Vagina (tissue), 2 donors: ENCODE data around the gene ADK. TPM values are rescaled to one million over a fixed set of nuclear protein-coding genes. Genes with fewer than 3 reads are reported as not detected.
A peak's percentile ranks its signal among the peaks of the same experiment; 100 is the strongest.
"Not testable (repeated sequence)": the region's sequence is repeated elsewhere in the genome, so short reads cannot be mapped to it uniquely, and the experiment has no call there.

ENCODE experiments used
- DNase-seq, 2 donors: peaks; one replicate each; pipeline ENCODE4 v3.0.0-alpha.2; 2017; ENCODE audit errors: extremely low spot score in 2 of 2
- H3K27ac ChIP-seq: fragments of 200-600 bp; sonication (generic); one replicate; pipeline ENCODE4 v1.5.1; 2019
- H3K27me3 ChIP-seq: fragments of 200-600 bp; sonication (generic); one replicate; pipeline ENCODE4 v1.5.1; 2019
- H3K36me3 ChIP-seq, 2 donors: fragments of 200-600 bp; sonication (generic); one replicate each; pipeline ENCODE4 v1.5.1; 2017 to 2019
- H3K4me1 ChIP-seq: fragments of 200-600 bp; sonication (generic); one replicate; pipeline ENCODE4 v1.5.1; 2019
- H3K4me3 ChIP-seq, 2 donors: fragments of 200-600 bp; sonication (generic); 1 replicate in 1 of 2; 2 replicates in 1 of 2; pipeline ENCODE4 v1.5.1; 2016 to 2019
- H3K9me3 ChIP-seq: fragments of 200-600 bp; sonication (generic); one replicate; pipeline ENCODE4 v1.5.1; 2019
- CTCF ChIP-seq, 3 experiments: fragments of 450-650 bp in 2 of 3; fragments of 200-600 bp in 1 of 3; sonication (generic) in 1 of 3; IDR thresholded peaks; one replicate each; pipeline ENCODE4 v1.5.1; 2017 to 2019; ENCODE audit warnings: antibody characterized with exemption in 3 of 3, mild to moderate bottlenecking in 2 of 3, moderate library complexity in 2 of 3
- POLR2A ChIP-seq, 2 donors: fragments of 450-650 bp; IDR thresholded peaks; one replicate each; pipeline ENCODE4 v1.6.1; 2017; ENCODE audit warnings: antibody characterized with exemption in 2 of 2, mild to moderate bottlenecking in 2 of 2, moderate library complexity in 2 of 2
- POLR2AphosphoS5 ChIP-seq, 2 donors: sonication (generic); formaldehyde crosslinking; IDR thresholded peaks; one replicate each; pipeline ENCODE4 v1.9.0; 2017; ENCODE audit warnings: antibody characterized with exemption in 2 of 2, mild to moderate bottlenecking in 2 of 2, low read depth in 1 of 2; ENCODE audit not compliant: insufficient read depth in 1 of 2
- intact Hi-C: fragments of 100-400 bp; cut with DNase I; formaldehyde crosslinking; loops from one replicate; pipeline ENCODE4 v1.15.1; 2023
- total RNA-seq: library from RNA; depleted of rRNA; stranded (reverse); fragments of >200 nt; gene quantifications from one replicate; pipeline ENCODE4 v1.2.3, GENCODE V29; 2016

ADK gene
- total RNA-seq, 1 donor from 2014 or later, result 46.2 TPM

GRCh38 chr10:74490551-74490950 lies 339.5 kb downstream of the ADK start:
- H3K36me3 ChIP-seq, result no peaks in the 10 kb centered on the region
- TF ChIP-seq CTCF (IDR thresholded peaks at IDR 0.05) (no peak), POLR2AphosphoS5 (IDR thresholded peaks at IDR 0.05; ENCODE audit: insufficient read depth in 1 of 2, low read depth in 1 of 2) (no peak), POLR2A (IDR thresholded peaks at IDR 0.05) (no peak)
- no peaks in the 10 kb centered on the region for H3K9me3 ChIP-seq
- H3K4me1 ChIP-seq, result no peaks in the 10 kb centered on the region
- no peak for DNase-seq
- H3K4me3 ChIP-seq, result no peak overlapping the region
- no peak overlapping the region for H3K27ac ChIP-seq
- intact Hi-C loops, result no loop called here
- H3K27me3 ChIP-seq, result no peaks in the 10 kb centered on the region

GRCh38 chr10:74491014-74491413 lies 340.0 kb downstream of the ADK start:
- intact Hi-C loops, result no loop called here
- H3K9me3 ChIP-seq, result no peaks in the 10 kb centered on the region
- DNase-seq, result no peak
- H3K4me3 ChIP-seq, result no peak overlapping the region
- no peak for TF ChIP-seq POLR2AphosphoS5 (IDR thresholded peaks at IDR 0.05; ENCODE audit: insufficient read depth in 1 of 2, low read depth in 1 of 2)
- TF ChIP-seq POLR2A (IDR thresholded peaks at IDR 0.05), result no peak
- no peak for TF ChIP-seq CTCF (IDR thresholded peaks at IDR 0.05)
- H3K4me1 ChIP-seq, result no peaks in the 10 kb centered on the region
- H3K27me3 ChIP-seq, result no peaks in the 10 kb centered on the region
- H3K36me3 ChIP-seq, result no peaks in the 10 kb centered on the region
- no peak overlapping the region for H3K27ac ChIP-seq

GRCh38 chr10:74496276-74496675 lies 345.3 kb downstream of the ADK start:
- H3K36me3 ChIP-seq, H3K4me3 ChIP-seq, H3K27ac ChIP-seq, DNase-seq, H3K27me3 ChIP-seq, H3K9me3 ChIP-seq, H3K4me1 ChIP-seq, intact Hi-C loops: not testable (repeated sequence)

- DNase-seq, H3K4me3 ChIP-seq, H3K27me3 ChIP-seq, intact Hi-C loops, H3K36me3 ChIP-seq, H3K27ac ChIP-seq, H3K9me3 ChIP-seq: not testable (repeated sequence)
- peaks cover 22% of the 10 kb centered on the region for H3K4me1 ChIP-seq
These were observed 347.6 kb downstream of the ADK start for GRCh38 chr10:74498664-74499063.

GRCh38 chr10:74500026-74500704 lies 349.1 kb downstream of the ADK start:
- no peak for DNase-seq
- peaks cover 25% of the 10 kb centered on the region for H3K4me1 ChIP-seq
- H3K27ac ChIP-seq, result peak overlapping the region; percentile 21
- H3K36me3 ChIP-seq, result no peaks in the 10 kb centered on the region
- no peak overlapping the region for H3K4me3 ChIP-seq
- intact Hi-C loops, result no loop called here
- no peak for TF ChIP-seq POLR2AphosphoS5 (IDR thresholded peaks at IDR 0.05; ENCODE audit: insufficient read depth in 1 of 2, low read depth in 1 of 2)
- no peak for TF ChIP-seq CTCF (IDR thresholded peaks at IDR 0.05)
- no peak for TF ChIP-seq POLR2A (IDR thresholded peaks at IDR 0.05)
- no peaks in the 10 kb centered on the region for H3K9me3 ChIP-seq
- H3K27me3 ChIP-seq, result no peaks in the 10 kb centered on the region

GRCh38 chr10:74500816-74501215 lies 349.8 kb downstream of the ADK start:
- Histone ChIP-seq H3K27ac (peak overlapping the region; percentile 21), H3K36me3 (no peaks in the 10 kb centered on the region), H3K9me3 (no peaks in the 10 kb centered on the region), H3K4me1 (peaks cover 25% of the 10 kb centered on the region), H3K4me3 (no peak overlapping the region), H3K27me3 (no peaks in the 10 kb centered on the region)
- intact Hi-C loops, result no loop called here
- TF ChIP-seq POLR2AphosphoS5 (IDR thresholded peaks at IDR 0.05; ENCODE audit: insufficient read depth in 1 of 2, low read depth in 1 of 2) (no peak), POLR2A (IDR thresholded peaks at IDR 0.05) (no peak), CTCF (IDR thresholded peaks at IDR 0.05) (no peak)
- DNase-seq, result no peak
